H1 (cell line): ENCODE results near the gene DNAJC9.

Source experiments
- CTCF ChIP-seq, 3 experiments: IDR thresholded peaks; 1 replicate in 2 of 3; 2 replicates in 1 of 3; pipeline versions ENCODE4 v1.5.1 to v1.6.1; 2011; ENCODE audit warnings: low read length in 3 of 3, mild to moderate bottlenecking in 3 of 3, inconsistent platforms in 2 of 3, low read depth in 1 of 3, moderate library complexity in 1 of 3; ENCODE audit not compliant: insufficient read depth in 1 of 3; ENCODE audit errors: control extremely low read depth in 1 of 3
- POLR2A ChIP-seq, 2 experiments: IDR thresholded peaks; 1 replicate in 1 of 2; 2 replicates in 1 of 2; pipeline ENCODE4 v1.6.1; 2011; ENCODE audit warnings: low read depth in 2 of 2, low read length in 2 of 2, mild to moderate bottlenecking in 2 of 2; ENCODE audit errors: control extremely low read depth in 1 of 2
- SIRT6 ChIP-seq: IDR thresholded peaks from one replicate; pipeline ENCODE4 v1.7.1; 2012; ENCODE audit warnings: low read length, inconsistent platforms

- TF ChIP-seq POLR2A (IDR thresholded peaks at IDR 0.05; ENCODE audit: control extremely low read depth in 1 of 2, low read depth in 2 of 2, low read length in 2 of 2) (no peak), CTCF (IDR thresholded peaks at IDR 0.05; ENCODE audit: control extremely low read depth in 1 of 3, insufficient read depth in 1 of 3, low read depth in 1 of 3, low read length in 3 of 3) (no peak), SIRT6 (no peak)
These were observed 27.7 kb downstream of the DNAJC9 start for GRCh38 chr10:73219384-73219783.
